DMS 273 (cell line): ENCODE measurements around the gene APOF.
A peak's percentile ranks its signal among the peaks of the same experiment; 100 is the strongest.
"Not testable (repeated sequence)": the region's sequence is repeated elsewhere in the genome, so short reads cannot be mapped to it uniquely, and the experiment has no call there.

Source experiments
- DNase-seq: peaks from one replicate; lab custom pipeline; 2025; ENCODE audit not compliant: unreplicated experiment; lab: John Stamatoyannopoulos, UW

APOF gene

GRCh38 chr12:56362130-56363059 is at the start of gene APOF:
TSS of gene APOF (minus strand) at chr12:56362857. CDS start at chr12:56362745, 112 bp downstream.
- DNase-seq, result no peak

GRCh38 chr12:56411781-56412639 is 49.4 kb upstream of the APOF start:
- no peak for DNase-seq

- DNase-seq, result no peak
These were observed 48.1 kb upstream of the APOF start for GRCh38 chr12:56410768-56411167.

- no peak for DNase-seq
These were observed 46.3 kb upstream of the APOF start for GRCh38 chr12:56408799-56409417.

GRCh38 chr12:56404227-56404626 is 41.6 kb upstream of the APOF start:
- not testable (repeated sequence) for DNase-seq

GRCh38 chr12:56401612-56402011 is 39.0 kb upstream of the APOF start:
- DNase-seq, result not testable (repeated sequence)

- DNase-seq, result not testable (repeated sequence)
These were observed 38.5 kb upstream of the APOF start for GRCh38 chr12:56401125-56401524.

GRCh38 chr12:56399466-56399865 is 36.8 kb upstream of the APOF start:
- not testable (repeated sequence) for DNase-seq

GRCh38 chr12:56398324-56398723 is 35.7 kb upstream of the APOF start:
- DNase-seq, result no peak

GRCh38 chr12:56392331-56392730 is 29.7 kb upstream of the APOF start:
- DNase-seq, result no peak

- DNase-seq, result no peak
These were observed 29.1 kb upstream of the APOF start for GRCh38 chr12:56391721-56392120.

GRCh38 chr12:56389412-56389811 is 26.8 kb upstream of the APOF start:
- no peak for DNase-seq

- DNase-seq, result no peak
These were observed 24.6 kb upstream of the APOF start for GRCh38 chr12:56387152-56387736.

- peak; percentile 11 for DNase-seq
These were observed 23.2 kb upstream of the APOF start for GRCh38 chr12:56385873-56386272.

- no peak for DNase-seq
These were observed 20.0 kb upstream of the APOF start for GRCh38 chr12:56382611-56383010.

GRCh38 chr12:56377989-56378316 is 15.3 kb upstream of the APOF start:
- no peak for DNase-seq

GRCh38 chr12:56377310-56377988 is 14.8 kb upstream of the APOF start:
- no peak for DNase-seq

GRCh38 chr12:56375598-56376434 is 13.2 kb upstream of the APOF start:
- DNase-seq, result no peak

GRCh38 chr12:56374726-56375597 is 12.3 kb upstream of the APOF start:
- no peak for DNase-seq
